ENCODE data around the gene NACC2.

NACC2 gene

DNA sequence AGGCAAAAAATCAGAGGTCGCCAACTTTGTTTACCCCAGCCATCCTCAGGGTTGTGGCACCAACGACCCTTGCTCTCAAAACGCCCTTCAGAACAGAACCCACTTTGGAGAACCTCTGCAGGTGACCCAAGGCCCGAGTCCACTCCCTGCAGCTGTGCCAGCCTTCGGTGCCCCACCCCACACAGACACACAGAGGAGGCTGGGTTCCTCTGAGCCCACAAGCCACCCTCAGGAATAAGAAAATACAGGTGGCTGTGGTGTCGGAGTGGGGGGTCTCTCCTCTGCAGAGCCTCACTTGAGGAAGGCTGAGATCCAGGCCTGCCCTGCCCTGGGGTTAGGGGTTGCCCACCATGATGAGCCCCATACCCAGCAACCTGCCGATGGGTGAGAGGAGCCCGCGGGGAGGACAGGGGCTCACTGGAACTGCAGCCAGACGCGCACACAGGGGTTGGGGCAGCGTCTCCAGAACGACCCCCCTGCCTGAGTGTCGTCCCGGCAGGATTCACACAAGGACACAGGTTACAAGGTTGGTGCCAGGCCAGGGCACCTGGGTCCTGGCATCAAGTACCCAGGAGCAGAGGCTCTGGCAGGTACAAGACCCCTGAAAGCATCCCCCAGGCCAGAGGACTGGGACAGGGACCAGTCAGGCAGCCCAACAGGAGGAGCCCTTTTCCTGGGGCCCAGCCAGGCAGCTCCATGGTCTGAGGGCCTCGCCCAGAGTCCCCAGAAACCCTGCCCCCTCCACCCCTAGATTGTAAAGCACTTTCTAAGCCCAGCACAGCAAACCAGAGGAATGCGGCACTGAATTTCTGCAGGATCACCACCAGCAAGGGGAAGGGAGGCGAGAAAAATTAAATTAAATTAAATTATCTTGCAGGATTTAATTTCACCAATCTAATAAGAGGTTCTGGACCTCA lies 40.0 kb downstream of the NACC2 start:
- no peak for DNase-seq

DNA sequence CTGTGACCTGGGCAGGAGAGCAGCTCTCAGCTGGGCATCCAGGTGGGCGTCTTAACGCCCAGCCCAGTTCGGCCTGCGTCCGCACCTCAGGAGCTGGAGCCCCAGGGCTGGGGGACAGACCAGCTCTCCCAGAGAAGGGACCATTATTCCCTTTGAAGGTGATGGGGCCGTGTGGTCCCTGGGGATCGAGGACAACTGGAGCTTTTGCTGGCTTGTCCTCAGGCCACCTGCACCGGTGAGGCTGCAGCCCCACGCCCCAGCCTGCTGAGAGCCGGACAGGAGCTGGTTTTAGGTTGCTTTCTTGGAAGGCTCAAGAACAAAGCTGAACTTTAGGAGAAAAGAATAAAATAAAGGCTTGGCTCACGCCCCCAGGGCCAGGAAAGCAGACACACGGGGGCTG lies 40.9 kb downstream of the NACC2 start:
- DNase-seq, result no peak

DNA sequence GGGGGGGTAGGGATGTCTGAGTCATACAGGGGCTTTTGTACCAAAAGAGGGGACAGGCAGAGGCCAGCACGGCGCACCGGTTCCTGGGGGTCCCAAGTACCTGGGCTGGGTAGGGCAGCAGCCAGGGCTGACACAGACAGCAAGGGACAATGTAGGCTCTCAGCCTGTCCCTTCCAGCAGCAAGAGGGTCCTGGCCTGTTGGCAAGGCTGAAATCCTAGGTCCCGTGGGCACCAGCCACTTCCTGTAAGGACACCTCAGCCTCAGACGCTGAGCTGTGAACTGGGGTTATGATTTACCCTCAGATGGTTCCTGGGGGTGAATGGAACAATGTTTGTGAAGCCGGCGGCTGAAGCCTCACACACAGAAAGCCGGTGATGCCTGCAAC lies 41.3 kb downstream of the NACC2 start:
- DNase-seq, result no peak

DNA sequence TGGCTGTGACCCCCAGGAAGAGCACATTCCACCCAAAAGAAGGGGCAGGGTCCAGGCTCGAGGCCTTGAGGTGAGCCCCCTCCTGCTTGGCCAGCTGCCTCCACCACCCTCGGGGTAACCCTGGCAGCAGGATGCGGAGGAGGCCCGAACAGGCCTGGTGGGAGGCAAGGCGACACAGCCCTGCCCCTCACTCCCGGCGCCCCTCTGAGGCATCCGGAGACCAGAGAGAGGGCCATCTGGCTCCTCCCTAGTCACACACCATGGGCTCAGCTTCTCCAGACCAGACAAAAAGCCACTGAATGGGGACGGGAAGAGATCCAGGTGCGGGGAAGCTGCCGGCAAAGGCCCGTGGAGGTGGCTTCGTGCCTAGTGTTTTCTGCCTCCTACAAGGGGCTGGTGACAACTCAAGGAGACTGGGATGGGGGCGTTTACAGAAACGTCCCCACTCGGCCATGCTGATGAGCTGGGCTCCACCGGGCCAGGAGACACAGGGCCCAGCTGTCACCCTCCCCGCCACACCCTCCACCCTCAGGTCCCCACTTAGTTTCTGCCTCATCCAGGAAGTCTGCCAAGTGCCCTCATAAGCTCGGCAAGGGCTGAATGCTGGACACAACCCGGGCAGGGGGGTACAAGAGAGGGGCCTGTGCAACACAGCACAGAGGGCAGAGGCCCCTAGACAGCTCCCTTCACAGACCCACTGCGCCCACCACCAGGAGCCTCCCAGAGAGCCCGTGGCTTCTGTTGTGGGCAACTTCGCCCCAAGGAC lies 41.9 kb downstream of the NACC2 start:
- no peak for DNase-seq

DNA sequence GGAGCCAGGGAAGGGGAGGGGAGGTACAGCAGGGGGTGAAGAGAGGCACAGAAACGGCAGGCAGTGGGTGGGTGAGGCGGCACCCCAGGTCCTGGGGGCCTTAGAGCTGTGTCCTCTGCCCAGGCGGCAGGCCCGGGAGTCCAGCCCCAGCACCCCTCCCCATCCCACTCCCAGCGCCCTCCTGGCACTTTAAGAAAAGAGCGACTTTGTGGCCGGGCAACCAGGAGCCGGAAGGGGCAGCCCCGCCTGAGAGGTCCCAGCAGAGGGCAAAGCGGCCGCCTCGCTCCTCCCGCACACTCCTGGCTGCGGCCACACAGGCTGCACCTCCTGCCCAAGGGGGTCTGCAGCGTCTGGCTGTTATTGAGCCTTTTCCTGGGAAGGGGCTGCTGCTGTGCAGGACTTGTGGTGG lies 42.6 kb downstream of the NACC2 start:
- no peak for DNase-seq

DNA sequence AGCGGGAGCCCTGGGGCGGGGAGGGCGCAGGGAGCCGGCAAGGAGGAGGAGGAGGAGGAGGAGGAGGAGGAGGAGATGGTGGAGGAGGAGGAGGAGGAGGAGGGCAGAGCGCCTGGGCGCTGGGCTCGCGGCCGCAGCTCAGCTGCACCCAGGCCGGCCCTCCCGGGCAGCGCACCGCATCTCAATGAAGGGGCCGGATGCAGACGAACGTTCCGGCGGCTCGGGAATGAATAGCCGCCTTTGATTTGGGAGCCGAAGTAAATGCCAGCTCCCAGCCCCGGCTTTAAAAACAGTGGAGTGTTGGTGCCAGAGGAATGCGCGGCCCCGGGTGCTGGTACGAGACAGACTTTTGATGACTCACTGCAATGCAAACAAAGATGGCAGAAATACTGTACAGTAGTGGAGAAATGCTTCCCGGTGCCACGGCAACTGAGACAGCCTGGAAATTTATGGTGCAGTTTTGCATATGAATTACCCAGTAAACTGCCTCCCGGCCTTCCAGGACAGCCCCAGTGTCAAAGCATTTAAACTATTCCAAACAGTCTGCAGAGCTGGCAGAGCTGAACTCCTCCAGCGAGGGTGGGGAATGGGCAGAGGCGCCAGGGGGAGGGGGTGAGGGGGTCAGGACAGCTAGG lies 43.1 kb downstream of the NACC2 start:
- DNase-seq, result peak; percentile 85

DNA sequence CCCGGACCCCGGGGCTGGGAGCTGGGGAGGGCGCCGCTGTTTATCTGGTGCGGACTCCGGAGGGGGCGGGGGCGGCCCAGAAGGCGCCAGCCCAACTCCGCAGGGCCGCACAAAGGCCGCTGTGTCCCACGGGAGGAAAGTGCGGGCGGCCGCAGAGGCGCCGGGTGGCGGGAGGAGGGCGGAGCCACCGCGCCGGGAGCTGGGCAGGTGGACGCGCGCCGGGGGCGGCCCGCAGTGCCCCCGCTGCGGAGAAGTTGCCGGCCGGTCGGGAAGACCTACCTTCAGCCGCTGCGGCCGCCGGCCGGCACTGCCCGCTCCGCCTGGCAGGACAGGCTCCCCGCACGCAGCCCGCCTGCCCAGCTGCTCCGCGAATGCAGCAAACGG lies 43.6 kb downstream of the NACC2 start:
- DNase-seq, result no peak

DNA sequence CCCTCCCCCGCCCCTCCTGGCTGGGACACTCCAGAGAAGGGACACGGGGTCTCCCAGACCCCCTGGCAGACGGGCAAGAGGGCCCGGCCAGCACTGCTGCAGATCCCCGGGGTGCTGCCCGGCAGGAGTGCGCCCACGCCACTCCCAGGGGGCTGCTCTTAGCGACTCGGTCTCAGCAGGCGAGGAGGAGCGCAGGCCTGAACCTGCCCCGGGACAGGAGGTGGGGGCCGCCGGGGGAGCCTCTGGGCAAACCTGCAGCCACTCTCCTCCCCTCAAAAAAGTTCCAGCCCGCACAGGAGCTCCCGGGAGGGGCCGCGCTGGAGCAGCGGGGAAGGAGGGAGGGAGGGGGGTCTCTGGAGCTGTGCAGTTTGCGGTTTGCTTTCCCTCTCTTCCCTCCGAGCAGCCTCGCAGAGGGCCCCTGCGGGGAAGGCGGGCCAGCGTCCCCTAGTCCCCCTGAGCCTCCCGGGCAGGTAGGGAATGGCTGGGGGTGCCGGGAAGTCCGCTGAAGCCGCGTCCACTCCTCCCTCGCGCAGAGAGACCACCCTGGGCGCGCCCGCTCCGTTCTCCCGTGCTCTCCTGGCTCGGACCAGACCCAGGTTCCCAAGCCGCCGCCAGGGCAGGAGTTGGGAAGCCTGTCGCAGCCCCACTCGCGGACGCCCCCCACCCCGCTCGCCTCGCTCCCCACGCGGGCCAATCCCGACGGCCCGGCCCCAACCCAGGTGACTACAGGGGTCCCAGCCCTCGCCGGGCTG lies 44.2 kb downstream of the NACC2 start:
- no peak for DNase-seq

DNA sequence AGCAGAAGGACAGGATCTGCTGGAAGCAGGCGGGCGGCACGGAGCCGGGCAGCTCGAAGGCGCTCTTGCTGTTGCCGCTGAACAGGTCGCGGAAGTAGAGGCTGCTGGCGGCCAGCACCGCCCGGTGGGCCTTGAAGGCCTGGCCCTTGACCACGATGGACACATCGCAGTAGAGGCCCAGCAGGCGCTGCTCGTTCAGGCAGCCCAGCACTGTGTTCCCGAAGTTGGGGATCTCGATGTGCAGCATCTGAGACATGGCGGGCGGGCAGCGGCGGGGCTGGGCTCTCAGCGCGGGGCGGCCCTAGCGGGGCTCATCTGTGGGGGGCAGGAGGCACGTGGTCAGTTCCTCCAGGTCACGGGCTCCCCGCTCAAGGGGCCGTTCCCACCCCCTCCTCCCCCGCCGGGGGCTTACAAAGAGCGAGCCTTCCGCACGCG lies 44.8 kb downstream of the NACC2 start:
- DNase-seq, result no peak

DNA sequence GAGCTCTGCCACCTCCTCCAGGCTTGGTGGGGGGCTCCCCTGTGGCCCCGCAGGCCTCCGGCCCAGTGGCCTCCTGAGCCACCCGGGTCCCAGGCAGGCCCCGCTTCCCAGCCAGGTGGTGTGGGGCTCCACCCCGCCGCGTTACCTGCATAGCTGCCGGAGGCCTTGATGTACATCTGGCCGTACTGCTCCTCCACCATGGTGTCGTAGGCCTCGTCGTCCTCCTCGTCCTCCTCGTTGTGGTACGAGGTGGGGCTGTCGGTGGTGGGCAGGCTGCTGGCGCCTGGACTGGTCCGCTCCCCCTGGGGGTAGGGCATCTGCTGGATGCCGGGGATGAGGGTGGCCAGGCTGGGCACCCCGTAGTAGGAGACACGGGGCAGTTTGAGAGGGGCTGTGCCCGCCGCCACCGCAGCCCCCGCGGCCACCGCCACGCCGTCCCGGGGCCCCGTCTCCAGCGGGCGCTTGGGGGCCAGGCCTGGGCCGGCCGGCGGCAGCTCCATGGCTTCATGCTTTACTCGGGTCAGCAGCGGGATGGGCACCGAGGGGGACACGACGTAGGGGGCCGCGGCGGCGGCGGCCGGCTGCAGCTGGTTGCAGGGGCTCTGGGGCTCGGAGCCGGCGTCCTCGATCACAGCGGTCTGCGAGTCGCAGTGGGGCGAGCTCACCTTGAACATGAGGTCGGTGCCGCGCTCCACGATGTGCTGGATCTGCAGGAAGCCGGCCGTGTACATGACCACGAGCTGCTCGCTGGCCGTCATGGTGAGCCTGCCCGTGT lies 45.4 kb downstream of the NACC2 start:
- no peak for DNase-seq

DNA sequence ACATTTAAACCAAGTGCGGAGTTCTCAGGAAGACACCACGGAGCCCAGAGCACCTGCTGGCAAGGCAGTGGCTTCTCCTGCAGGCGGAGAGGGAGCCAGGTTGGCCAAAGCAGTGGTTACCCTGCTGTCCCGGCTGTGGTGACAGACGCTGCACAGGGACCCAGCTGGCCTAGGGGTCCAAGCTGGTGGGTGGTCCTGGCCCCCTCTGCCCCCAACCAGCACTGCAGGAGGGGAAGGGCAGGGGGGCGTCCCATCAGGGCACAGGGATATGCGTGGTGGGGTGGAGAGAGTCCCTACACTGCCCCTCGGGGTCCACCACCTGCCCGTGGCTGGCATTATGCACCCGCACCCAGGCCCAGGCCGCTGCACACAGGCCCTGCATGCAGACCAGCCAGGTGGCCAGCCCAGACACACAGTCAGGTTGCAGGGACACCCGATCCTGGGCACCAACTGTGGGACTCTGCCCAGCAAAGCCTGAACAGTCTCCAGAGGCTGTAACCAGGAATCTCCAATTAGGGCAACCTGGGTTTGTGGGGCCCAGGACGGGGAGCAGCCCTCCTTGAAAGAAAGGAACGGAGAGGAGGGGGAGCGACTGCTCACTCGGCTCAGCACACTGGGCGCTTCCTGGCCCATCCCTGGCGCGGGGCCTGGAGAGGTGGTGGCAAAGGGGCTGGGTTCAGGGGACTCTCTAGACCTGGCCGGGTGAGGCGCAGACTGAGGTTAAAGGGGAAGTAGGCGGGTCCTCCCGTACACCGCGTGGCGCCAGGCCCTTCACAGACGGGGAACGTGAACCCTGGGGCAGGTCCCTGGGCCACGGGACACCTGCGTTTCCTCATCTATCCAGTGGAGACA lies 46.3 kb downstream of the NACC2 start:
- DNase-seq, result no peak

DNA sequence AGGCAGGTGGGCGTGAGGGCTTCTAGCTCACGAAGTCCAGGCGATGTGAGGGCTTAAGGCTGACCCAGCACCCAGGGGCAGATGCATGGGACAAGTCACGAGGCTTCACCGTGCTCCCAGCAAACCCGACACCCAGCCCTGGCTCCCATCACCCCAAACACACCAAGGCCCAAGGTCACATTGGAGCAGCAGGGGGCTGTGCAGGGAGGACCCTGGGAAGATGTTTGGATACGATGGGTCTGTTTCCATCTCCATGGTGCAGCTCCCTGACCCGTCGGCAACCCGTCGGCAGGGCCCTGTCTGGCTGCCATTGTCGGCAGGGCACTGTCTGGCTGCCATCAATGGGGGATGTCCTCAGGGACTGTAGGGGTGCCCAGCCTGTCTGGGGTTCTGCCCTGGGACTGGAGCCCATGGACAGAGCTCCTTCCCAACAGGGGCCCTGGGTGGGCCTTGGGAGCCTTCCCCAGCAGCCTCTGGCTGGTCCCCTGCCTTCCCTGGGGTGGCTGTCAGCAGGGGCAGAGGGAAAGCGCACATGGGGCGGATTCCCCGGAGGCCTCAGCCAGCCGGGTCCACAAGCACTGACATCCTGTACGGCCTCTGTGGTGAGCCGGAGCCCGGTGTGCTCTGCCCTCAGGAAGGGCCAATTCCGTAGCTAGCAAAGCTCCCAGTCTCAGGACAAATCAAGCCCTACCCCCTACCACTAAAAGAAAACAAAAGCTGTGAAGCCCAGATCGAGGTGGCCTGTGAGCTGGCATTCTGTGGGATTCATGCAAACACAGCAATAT lies 47.1 kb downstream of the NACC2 start:
- DNase-seq, result no peak

DNA sequence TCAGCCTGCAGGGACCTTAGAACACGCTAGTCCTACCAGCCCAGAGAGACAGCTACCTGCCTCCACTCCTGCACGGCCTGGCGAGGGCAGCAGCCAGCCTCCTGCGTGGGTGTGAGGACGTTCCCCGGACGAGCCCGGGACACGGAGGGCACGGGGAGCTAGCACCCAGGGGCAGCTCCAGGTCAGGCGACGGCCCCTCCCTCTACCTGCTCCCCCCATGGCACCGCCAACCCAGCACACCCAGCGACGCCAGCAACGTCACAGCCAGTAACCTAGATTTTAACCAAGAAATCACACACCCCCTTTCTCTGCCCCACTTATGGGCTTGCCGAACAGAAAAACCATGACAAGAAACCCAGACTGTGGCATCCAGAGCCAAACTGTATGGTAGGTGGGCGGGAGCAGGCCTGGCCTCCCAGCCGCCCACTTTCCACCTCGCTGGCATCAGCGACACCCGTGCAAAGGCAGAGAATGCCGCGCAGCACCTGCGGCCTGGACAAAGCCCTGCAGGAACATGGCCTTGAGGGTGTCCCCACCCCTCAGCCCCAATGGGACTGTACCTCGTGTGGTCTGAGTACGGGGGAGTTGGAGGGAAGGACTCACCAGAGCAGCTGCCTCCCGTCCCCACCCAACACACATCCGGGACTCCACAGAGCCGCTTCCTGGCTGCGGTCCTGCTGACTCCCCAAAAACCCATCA lies 47.9 kb downstream of the NACC2 start:
- no peak for DNase-seq

DNA sequence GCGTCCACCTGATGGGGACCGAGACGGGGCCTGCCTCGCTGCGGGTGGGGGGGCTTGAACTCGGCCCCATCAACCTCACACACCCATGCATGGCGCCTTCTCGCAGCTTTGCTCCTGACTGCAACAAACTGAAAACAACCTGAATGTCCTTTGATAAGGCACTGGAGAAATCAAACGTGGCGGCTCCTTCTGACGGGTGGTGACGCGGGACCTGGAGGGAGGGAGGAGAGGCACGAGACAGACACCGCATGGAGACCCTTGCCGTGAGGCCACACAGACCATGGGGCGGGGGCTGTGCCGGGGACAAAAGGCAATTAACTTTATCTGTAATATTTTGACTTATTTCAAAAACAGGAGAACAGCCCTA lies 48.6 kb downstream of the NACC2 start:
- no peak for DNase-seq

DNA sequence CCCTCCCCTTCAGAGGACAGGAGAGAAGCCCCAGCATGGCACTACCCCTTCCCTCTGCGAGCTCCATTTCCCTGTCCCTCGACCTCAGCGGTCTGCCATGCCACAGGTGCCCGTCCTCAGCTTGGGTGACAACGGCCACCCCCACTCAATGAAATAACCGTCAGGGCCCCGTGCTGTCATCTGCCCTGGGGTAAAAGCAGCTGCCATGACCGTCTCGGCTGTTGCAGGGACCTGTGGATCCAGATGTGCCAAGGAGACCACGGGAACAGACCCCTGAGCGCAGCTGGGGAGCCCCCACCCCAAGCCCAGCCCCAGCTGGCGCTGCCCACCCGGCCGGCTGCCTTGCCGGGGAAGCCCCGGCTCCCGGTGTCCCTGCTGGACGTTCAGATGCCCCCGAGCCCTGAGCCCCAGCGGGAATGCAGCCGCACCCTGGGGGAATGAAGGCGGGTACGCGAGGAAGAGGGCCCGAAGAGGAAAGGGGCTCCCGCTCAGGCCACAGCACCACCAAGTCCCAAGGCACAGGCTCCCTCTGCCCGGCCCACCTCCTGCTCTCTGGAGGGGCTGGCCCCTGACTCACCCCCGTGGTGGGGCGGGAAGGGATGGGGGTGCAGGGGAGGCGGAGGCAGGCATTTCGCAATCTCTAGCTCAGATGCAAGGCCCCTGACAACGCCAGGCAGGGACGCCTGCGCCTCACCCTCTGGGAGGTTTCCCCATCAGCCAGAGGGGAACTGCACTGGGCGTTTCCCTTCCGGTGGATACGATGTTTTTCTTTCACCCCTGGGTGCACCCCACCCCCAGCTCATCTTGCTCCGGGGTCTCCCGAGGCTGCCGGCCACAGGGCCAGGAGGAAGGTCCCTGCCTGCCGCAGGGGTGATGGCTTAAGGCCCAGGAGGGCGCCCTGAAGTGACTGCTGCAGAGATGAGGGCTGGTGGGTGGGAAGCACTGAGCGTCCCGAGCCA lies 49.2 kb downstream of the NACC2 start:
- no peak for DNase-seq

DNA sequence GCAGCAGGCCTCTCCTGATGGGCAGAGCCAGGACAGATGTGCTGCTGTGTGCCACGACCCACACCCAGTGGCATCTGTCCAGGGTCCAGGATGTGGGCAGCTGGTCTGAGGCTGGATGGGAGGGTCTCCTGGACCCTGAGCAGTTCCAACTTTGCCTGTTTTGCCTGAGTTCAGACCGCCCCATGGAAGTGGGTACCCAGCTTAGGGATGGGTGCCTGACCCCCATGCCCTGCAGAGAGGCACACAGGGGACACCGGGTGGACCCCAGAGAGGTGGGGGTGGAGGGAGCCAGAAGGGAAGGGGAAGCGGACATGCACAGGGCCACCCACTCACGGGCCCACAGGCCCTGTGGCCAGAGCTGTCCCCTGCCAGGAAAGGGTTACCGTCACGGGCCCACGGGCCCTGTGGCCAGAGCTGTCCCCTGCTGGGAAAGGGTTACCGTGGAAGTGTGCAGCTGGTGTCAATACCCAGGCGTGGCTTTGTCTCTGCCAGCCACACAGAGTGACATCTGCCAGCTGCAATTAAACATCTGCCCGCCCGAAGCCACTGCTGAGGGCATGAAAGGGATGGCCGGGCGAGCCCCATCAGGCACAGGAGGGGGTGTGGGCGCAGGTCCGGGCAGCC lies 50.0 kb downstream of the NACC2 start:
- no peak for DNase-seq

DNA sequence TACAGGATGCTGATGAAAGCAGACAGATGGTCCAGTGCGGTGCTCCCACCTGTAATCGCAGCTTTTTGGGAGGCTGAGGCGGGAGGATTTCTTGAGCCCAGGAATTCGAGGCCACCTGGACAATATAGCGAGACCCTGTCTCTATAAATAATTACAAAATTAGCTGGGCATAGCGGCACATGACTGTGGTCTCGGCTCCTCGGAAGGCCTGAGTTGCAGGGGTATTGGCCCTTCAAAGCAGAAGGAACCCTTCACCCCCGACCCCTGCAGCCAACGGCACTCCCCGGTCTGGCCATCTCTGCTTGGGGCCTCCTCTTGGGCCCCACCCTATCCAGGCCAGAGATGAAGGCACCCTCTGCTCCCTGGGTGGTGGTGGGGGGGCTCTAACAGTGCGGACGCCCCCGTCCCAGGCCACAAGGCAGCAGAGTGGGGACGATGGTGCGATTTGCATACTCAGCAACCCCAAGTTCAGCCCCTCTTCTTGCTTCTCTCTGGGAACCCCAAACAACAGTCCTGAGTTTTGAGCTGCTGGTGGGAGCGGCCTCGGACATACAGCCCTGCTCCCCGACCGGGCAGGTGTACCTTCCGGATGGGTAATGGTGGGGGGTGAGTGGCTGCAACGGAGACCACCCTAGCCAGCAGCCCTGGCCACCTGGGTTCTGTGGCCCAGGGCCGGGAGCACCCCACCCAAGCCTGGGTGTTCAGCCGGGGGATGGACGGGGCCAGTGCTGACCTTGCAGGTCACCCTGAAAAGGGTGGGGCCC lies 50.7 kb downstream of the NACC2 start:
- no peak for DNase-seq

Measured in NCI-H774 (cell line).